ENCODE data around the gene OR1A2.
"Not testable (repeated sequence)": the region's sequence is repeated elsewhere in the genome, so short reads cannot be mapped to it uniquely, and the experiment has no call there.

OR1A2 gene

GRCh38 chr17:3213587-3213986, 16.3 kb downstream of the OR1A2 start:
- TF ChIP-seq, protein P1, sequence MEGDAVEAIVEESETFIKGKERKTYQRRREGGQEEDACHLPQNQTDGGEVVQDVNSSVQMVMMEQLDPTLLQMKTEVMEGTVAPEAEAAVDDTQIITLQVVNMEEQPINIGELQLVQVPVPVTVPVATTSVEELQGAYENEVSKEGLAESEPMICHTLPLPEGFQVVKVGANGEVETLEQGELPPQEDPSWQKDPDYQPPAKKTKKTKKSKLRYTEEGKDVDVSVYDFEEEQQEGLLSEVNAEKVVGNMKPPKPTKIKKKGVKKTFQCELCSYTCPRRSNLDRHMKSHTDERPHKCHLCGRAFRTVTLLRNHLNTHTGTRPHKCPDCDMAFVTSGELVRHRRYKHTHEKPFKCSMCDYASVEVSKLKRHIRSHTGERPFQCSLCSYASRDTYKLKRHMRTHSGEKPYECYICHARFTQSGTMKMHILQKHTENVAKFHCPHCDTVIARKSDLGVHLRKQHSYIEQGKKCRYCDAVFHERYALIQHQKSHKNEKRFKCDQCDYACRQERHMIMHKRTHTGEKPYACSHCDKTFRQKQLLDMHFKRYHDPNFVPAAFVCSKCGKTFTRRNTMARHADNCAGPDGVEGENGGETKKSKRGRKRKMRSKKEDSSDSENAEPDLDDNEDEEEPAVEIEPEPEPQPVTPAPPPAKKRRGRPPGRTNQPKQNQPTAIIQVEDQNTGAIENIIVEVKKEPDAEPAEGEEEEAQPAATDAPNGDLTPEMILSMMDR (IDR thresholded peaks at IDR 0.05; ENCODE audit: low read depth, low read length), result no peak
- in situ Hi-C loops (cut with HindIII; ENCODE audit: low sequenced_read_pairs), result no loop called here
- no peak overlapping the region for H3K4me3 ChIP-seq (ENCODE audit: low read depth, low read length)
- DNase-seq (ENCODE audit: low read depth, low spot score), result no peak

DNA sequence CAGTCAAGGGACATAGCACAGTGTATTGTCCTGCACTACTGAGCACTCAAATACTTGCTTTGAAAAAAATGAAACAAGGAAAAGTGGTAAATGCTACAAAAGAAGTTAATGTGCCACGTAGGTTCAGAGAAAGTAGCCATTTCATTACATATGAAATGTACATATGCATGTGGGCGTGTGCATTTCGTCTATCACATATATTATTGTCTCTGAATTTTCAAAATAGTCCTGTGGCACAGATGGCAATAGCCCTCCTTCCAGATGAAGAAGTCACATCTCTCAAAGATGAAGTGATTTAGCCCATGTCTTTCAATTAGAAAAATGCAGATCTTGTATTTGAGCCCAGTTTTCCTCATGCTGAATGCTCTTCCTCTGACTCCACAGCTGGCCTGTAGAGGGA, 22.7 kb downstream of the OR1A2 start:
- DNase-seq (ENCODE audit: low read depth, low spot score); H3K4me3 ChIP-seq (ENCODE audit: low read depth, low read length); in situ Hi-C loops (cut with HindIII; ENCODE audit: low sequenced_read_pairs): not testable (repeated sequence)

- TF ChIP-seq, protein P1 (IDR thresholded peaks at IDR 0.05; ENCODE audit: low read depth, low read length), result no peak
- DNase-seq (ENCODE audit: low read depth, low spot score), result no peak
- in situ Hi-C loops (cut with HindIII; ENCODE audit: low sequenced_read_pairs), result no loop called here
- H3K4me3 ChIP-seq (ENCODE audit: low read depth, low read length), result no peak overlapping the region
These were observed 24.5 kb downstream of the OR1A2 start for GRCh38 chr17:3221850-3222249.

GRCh38 chr17:3222505-3222904, 25.2 kb downstream of the OR1A2 start:
- DNase-seq (ENCODE audit: low read depth, low spot score), result no peak
- TF ChIP-seq, protein P1 (IDR thresholded peaks at IDR 0.05; ENCODE audit: low read depth, low read length), result no peak
- in situ Hi-C loops (cut with HindIII; ENCODE audit: low sequenced_read_pairs), result no loop called here
- no peak overlapping the region for H3K4me3 ChIP-seq (ENCODE audit: low read depth, low read length)

- in situ Hi-C loops (cut with HindIII; ENCODE audit: low sequenced_read_pairs); H3K4me3 ChIP-seq (ENCODE audit: low read depth, low read length); DNase-seq (ENCODE audit: low read depth, low spot score): not testable (repeated sequence)
These were observed 27.5 kb downstream of the OR1A2 start for GRCh38 chr17:3224721-3225352.

GRCh38 chr17:3232300-3232699, 35.0 kb downstream of the OR1A2 start:
- H3K4me3 ChIP-seq (ENCODE audit: low read depth, low read length); DNase-seq (ENCODE audit: low read depth, low spot score); in situ Hi-C loops (cut with HindIII; ENCODE audit: low sequenced_read_pairs): not testable (repeated sequence)

DNA sequence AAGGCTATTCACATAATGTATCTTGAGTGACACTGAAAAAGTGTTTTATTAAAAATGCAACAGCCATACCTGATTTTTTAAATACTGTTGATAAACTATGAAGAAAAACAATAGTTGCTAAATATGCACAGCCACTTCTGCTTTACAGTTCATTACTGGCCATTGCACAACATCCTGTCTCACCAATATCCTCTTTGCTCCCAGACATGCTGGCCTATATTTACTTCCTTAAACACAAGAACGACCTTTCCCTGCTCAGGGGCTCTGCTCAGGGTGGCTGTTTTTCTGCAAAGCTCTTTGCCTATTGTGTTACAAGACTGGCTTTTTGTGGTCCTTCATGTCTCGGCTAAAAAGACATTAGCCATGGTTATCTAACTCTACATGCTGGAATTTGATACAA, 41.4 kb downstream of the OR1A2 start:
- DNase-seq (ENCODE audit: low read depth, low spot score); H3K4me3 ChIP-seq (ENCODE audit: low read depth, low read length); in situ Hi-C loops (cut with HindIII; ENCODE audit: low sequenced_read_pairs): not testable (repeated sequence)

DNA sequence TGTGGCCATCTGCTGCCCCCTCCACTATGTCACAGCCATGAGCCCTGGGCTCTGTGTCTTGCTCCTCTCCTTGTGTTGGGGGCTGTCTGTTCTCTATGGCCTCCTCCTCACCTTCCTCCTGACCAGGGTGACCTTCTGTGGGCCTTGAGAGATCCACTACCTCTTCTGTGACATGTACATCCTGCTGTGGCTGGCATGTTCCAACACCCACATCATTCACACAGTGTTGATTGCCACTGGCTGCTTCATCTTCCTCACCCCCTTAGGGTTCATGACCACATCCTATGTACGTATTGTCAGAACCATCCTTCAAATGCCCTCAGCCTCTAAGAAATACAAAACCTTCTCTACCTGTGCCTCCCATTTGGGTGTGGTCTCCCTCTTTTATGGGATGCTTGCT, 43.7 kb downstream of the OR1A2 start:
- H3K4me3 ChIP-seq (ENCODE audit: low read depth, low read length); DNase-seq (ENCODE audit: low read depth, low spot score); in situ Hi-C loops (cut with HindIII; ENCODE audit: low sequenced_read_pairs): not testable (repeated sequence)

- H3K4me3 ChIP-seq (ENCODE audit: low read depth, low read length); in situ Hi-C loops (cut with HindIII; ENCODE audit: low sequenced_read_pairs); DNase-seq (ENCODE audit: low read depth, low spot score): not testable (repeated sequence)
These were observed 47.5 kb downstream of the OR1A2 start for GRCh38 chr17:3244841-3245240.

Measured in astrocyte of the spinal cord (primary cell).